ENCODE data around the gene FBF1. TPM values are rescaled to one million over a fixed set of nuclear protein-coding genes. Genes with fewer than 3 reads are reported as not detected.

Gene FBF1
- total RNA-seq, 1 donor from 2014 or later: 13.0 TPM

GRCh38 chr17:75902406-75902805 lies 38.4 kb downstream of the FBF1 start:
- Histone ChIP-seq H3K27ac (no peak overlapping the region), H3K36me3 (peaks cover 0 to 35% of the 10 kb centered on the region in 2 donors), H3K4me3 (no peak overlapping the region), H3K4me1 (peaks cover 32% of the 10 kb centered on the region), H3K27me3 (no peaks in the 10 kb centered on the region), H3K9me3 (no peaks in the 10 kb centered on the region)
- TF ChIP-seq POLR2AphosphoS5 (IDR thresholded peaks at IDR 0.05; ENCODE audit: insufficient read depth in 1 of 2, low read depth in 1 of 2) (no peak), POLR2A (IDR thresholded peaks at IDR 0.05) (no peak)
- TF ChIP-seq, protein P1, sequence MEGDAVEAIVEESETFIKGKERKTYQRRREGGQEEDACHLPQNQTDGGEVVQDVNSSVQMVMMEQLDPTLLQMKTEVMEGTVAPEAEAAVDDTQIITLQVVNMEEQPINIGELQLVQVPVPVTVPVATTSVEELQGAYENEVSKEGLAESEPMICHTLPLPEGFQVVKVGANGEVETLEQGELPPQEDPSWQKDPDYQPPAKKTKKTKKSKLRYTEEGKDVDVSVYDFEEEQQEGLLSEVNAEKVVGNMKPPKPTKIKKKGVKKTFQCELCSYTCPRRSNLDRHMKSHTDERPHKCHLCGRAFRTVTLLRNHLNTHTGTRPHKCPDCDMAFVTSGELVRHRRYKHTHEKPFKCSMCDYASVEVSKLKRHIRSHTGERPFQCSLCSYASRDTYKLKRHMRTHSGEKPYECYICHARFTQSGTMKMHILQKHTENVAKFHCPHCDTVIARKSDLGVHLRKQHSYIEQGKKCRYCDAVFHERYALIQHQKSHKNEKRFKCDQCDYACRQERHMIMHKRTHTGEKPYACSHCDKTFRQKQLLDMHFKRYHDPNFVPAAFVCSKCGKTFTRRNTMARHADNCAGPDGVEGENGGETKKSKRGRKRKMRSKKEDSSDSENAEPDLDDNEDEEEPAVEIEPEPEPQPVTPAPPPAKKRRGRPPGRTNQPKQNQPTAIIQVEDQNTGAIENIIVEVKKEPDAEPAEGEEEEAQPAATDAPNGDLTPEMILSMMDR (IDR thresholded peaks at IDR 0.05): no peak
- intact Hi-C loops (cut with DNase I): no loop called here
- DNase-seq (ENCODE audit: extremely low spot score in 2 of 2): no peak

- Histone ChIP-seq H3K27me3 (no peaks in the 10 kb centered on the region), H3K27ac (no peak overlapping the region), H3K4me1 (peaks cover 37% of the 10 kb centered on the region), H3K4me3 (no peak overlapping the region), H3K36me3 (peaks cover 0 to 35% of the 10 kb centered on the region in 2 donors), H3K9me3 (no peaks in the 10 kb centered on the region)
- intact Hi-C loops (cut with DNase I): no loop called here
- no peak for DNase-seq (ENCODE audit: extremely low spot score in 2 of 2)
- TF ChIP-seq POLR2AphosphoS5 (IDR thresholded peaks at IDR 0.05; ENCODE audit: insufficient read depth in 1 of 2, low read depth in 1 of 2) (no peak), POLR2A (IDR thresholded peaks at IDR 0.05) (no peak)
- TF ChIP-seq, protein P1 (IDR thresholded peaks at IDR 0.05): no peak
These were observed 39.1 kb downstream of the FBF1 start for GRCh38 chr17:75901727-75902126.

GRCh38 chr17:75900691-75901533 lies 39.9 kb downstream of the FBF1 start:
- intact Hi-C loops (cut with DNase I): no loop called here
- Histone ChIP-seq H3K9me3 (no peaks in the 10 kb centered on the region), H3K4me1 (peaks cover 34% of the 10 kb centered on the region), H3K27me3 (no peaks in the 10 kb centered on the region), H3K27ac (no peak overlapping the region), H3K4me3 (no peak overlapping the region), H3K36me3 (peaks cover 0 to 35% of the 10 kb centered on the region in 2 donors)
- TF ChIP-seq, protein P1 (IDR thresholded peaks at IDR 0.05): no peak
- TF ChIP-seq POLR2AphosphoS5 (IDR thresholded peaks at IDR 0.05; ENCODE audit: insufficient read depth in 1 of 2, low read depth in 1 of 2): no peak
- no peak for TF ChIP-seq POLR2A (IDR thresholded peaks at IDR 0.05)
- DNase-seq (ENCODE audit: extremely low spot score in 2 of 2): no peak

GRCh38 chr17:75899767-75900468 lies 40.9 kb downstream of the FBF1 start:
- Histone ChIP-seq H3K27ac (no peak overlapping the region), H3K4me1 (peaks cover 36% of the 10 kb centered on the region), H3K9me3 (no peaks in the 10 kb centered on the region), H3K4me3 (no peak overlapping the region), H3K36me3 (peaks cover 0 to 35% of the 10 kb centered on the region in 2 donors), H3K27me3 (no peaks in the 10 kb centered on the region)
- TF ChIP-seq, protein P1 (IDR thresholded peaks at IDR 0.05): no peak
- TF ChIP-seq POLR2A (IDR thresholded peaks at IDR 0.05) (no peak), POLR2AphosphoS5 (IDR thresholded peaks at IDR 0.05; ENCODE audit: insufficient read depth in 1 of 2, low read depth in 1 of 2) (no peak)
- intact Hi-C loops (cut with DNase I): no loop called here
- no peak for DNase-seq (ENCODE audit: extremely low spot score in 2 of 2)

Data from vagina (tissue), 2 donors.